H9 (cell line): ENCODE data around the gene LSG1. TPM values are rescaled to one million over a fixed set of nuclear protein-coding genes. Genes with fewer than 3 reads are reported as not detected.

Experiments
- DNase-seq: peaks from one replicate; pipeline ENCODE4 v3.0.0-alpha.2; 2017
- H2AFZ ChIP-seq: one replicate; pipeline ENCODE4 v1.6.1; 2013; ENCODE audit warnings: mild to moderate bottlenecking, low read length, control low read depth, moderate library complexity
- H2AK5ac ChIP-seq: 2 replicates; pipeline ENCODE4 v1.6.1; 2013; ENCODE audit warnings: low read length, control low read depth, mixed read lengths; ENCODE audit not compliant: insufficient read length
- H2BK120ac ChIP-seq: one replicate; pipeline ENCODE4 v1.6.1; 2013; ENCODE audit warnings: low read depth, mild to moderate bottlenecking, low read length, control low read depth, inconsistent platforms; ENCODE audit not compliant: poor library complexity, severe bottlenecking
- H2BK12ac ChIP-seq: 2 replicates; pipeline ENCODE4 v1.6.1; 2013; ENCODE audit warnings: low read length, control low read depth, mixed read lengths, low read depth; ENCODE audit not compliant: insufficient read length
- H2BK15ac ChIP-seq: 2 replicates; pipeline ENCODE4 v1.6.1; 2013; ENCODE audit warnings: low read depth, low read length, control low read depth
- H2BK20ac ChIP-seq: one replicate; pipeline ENCODE4 v1.6.1; 2013; ENCODE audit warnings: low read depth, mild to moderate bottlenecking, low read length, control low read depth, inconsistent platforms; ENCODE audit not compliant: poor library complexity, severe bottlenecking
- H2BK5ac ChIP-seq: 2 replicates; pipeline ENCODE4 v1.6.1; 2013; ENCODE audit warnings: low read length, control low read depth, mixed read lengths; ENCODE audit not compliant: insufficient read length
- H3K14ac ChIP-seq: 2 replicates; pipeline ENCODE4 v1.6.1; 2013; ENCODE audit warnings: low read length, control low read depth; ENCODE audit not compliant: insufficient read depth
- H3K18ac ChIP-seq: 2 replicates; pipeline ENCODE4 v1.6.1; 2013; ENCODE audit warnings: low read depth, mild to moderate bottlenecking, mixed read lengths, low read length, control low read depth; ENCODE audit not compliant: insufficient read length
- H3K23ac ChIP-seq: 2 replicates; pipeline ENCODE4 v1.6.1; 2013; ENCODE audit warnings: low read length, control low read depth, mixed read lengths, low read depth; ENCODE audit not compliant: insufficient read length
- H3K23me2 ChIP-seq: 2 replicates; pipeline ENCODE4 v1.6.1; 2013; ENCODE audit warnings: low read depth, mild to moderate bottlenecking, mixed read lengths, low read length, control low read depth; ENCODE audit not compliant: insufficient read length, poor library complexity, severe bottlenecking
- H3K27ac ChIP-seq: 2 replicates; pipeline ENCODE4 v1.5.1; 2013; ENCODE audit warnings: low read length, control low read depth, mixed read lengths, low read depth; ENCODE audit not compliant: insufficient read length
- H3K27me3 ChIP-seq: 2 replicates; pipeline ENCODE4 v1.6.1; 2013; ENCODE audit warnings: low read length, control low read depth, inconsistent platforms; ENCODE audit not compliant: insufficient read depth
- H3K4ac ChIP-seq: 2 replicates; pipeline ENCODE4 v1.6.1; 2013; ENCODE audit warnings: low read depth, mild to moderate bottlenecking, control low read depth, inconsistent platforms, low read length, moderate library complexity
- H3K4me1 ChIP-seq: 2 replicates; pipeline ENCODE4 v1.6.1; 2013; ENCODE audit warnings: low read length, control low read depth, inconsistent platforms; ENCODE audit not compliant: insufficient read depth
- H3K4me2 ChIP-seq: 2 replicates; pipeline ENCODE4 v1.6.1; 2013; ENCODE audit warnings: low read length, control low read depth, mixed read lengths; ENCODE audit not compliant: insufficient read length, insufficient read depth
- H3K56ac ChIP-seq: 2 replicates; pipeline ENCODE4 v1.6.1; 2013; ENCODE audit warnings: low read depth, mild to moderate bottlenecking, mixed read lengths, low read length, control low read depth; ENCODE audit not compliant: insufficient read length
- H3K79me1 ChIP-seq: 2 replicates; pipeline ENCODE4 v1.6.1; 2013; ENCODE audit warnings: low read depth, mild to moderate bottlenecking, moderate library complexity, low read length, control low read depth, inconsistent platforms; ENCODE audit not compliant: insufficient read depth, poor library complexity, severe bottlenecking
- H3K79me2 ChIP-seq: 2 replicates; pipeline ENCODE4 v1.6.1; 2013; ENCODE audit warnings: low read length, control low read depth, inconsistent platforms; ENCODE audit not compliant: insufficient read depth
- H3K9ac ChIP-seq: 2 replicates; pipeline ENCODE4 v1.6.1; 2013; ENCODE audit warnings: low read length, control low read depth, mixed read lengths; ENCODE audit not compliant: insufficient read length; ENCODE audit errors: extremely low read depth
- H3K9me3 ChIP-seq: one replicate; pipeline ENCODE4 v1.6.1; 2013; ENCODE audit warnings: low read depth, low read length, inconsistent platforms; ENCODE audit not compliant: control insufficient read depth
- H3T11ph ChIP-seq: one replicate; pipeline ENCODE4 v1.6.1; 2013; ENCODE audit warnings: mild to moderate bottlenecking, low read length, control low read depth, inconsistent platforms
- H4K20me1 ChIP-seq: one replicate; pipeline ENCODE4 v1.6.1; 2013; ENCODE audit not compliant: control insufficient read depth, insufficient read length, insufficient read depth
- H4K5ac ChIP-seq: 2 replicates; pipeline ENCODE4 v1.6.1; 2013; ENCODE audit warnings: low read depth, mild to moderate bottlenecking, mixed read lengths, low read length, control low read depth; ENCODE audit not compliant: insufficient read length
- H4K8ac ChIP-seq: replicated peaks from 2 replicates; pipeline ENCODE4 v1.6.1; 2013; ENCODE audit warnings: low read length, control low read depth, mixed read lengths, low read depth; ENCODE audit not compliant: insufficient read length
- H4K91ac ChIP-seq: 2 replicates; pipeline ENCODE4 v1.6.1; 2013; ENCODE audit warnings: low read depth, mild to moderate bottlenecking, moderate library complexity, mixed read lengths, low read length, control low read depth; ENCODE audit not compliant: insufficient read length
- H3K27ac Mint-ChIP-seq, 3 experiments: 2 replicates in 2 of 3; 3 replicates in 1 of 3; pipeline ENCODE4 v1.8.0; 2020 to 2021; ENCODE audit warnings: mixed read lengths in 3 of 3, mild to moderate bottlenecking in 1 of 3, moderate library complexity in 1 of 3
- H3K27me3 Mint-ChIP-seq: 2 replicates; pipeline ENCODE4 v1.8.0; 2021; ENCODE audit warnings: low read depth, mild to moderate bottlenecking, moderate library complexity, mixed read lengths
- H3K36me3 Mint-ChIP-seq, 3 experiments: 2 replicates in 2 of 3; 3 replicates in 1 of 3; pipeline ENCODE4 v1.8.0; 2020 to 2021; ENCODE audit warnings: low read depth in 3 of 3, mixed read lengths in 3 of 3; ENCODE audit not compliant: insufficient read depth in 1 of 3
- H3K4me1 Mint-ChIP-seq, 2 experiments: 2 replicates each; pipeline ENCODE4 v1.8.0; 2020; ENCODE audit warnings: mixed read lengths in 2 of 2
- H3K4me3 Mint-ChIP-seq, 2 experiments: 2 replicates in 1 of 2; 3 replicates in 1 of 2; pipeline ENCODE4 v1.8.0; 2020 to 2021; ENCODE audit warnings: mild to moderate bottlenecking in 2 of 2, mixed read lengths in 2 of 2, moderate library complexity in 1 of 2
- H3K9me3 Mint-ChIP-seq, 2 experiments: 2 replicates in 1 of 2; 3 replicates in 1 of 2; pipeline ENCODE4 v1.8.0; 2020; ENCODE audit warnings: mild to moderate bottlenecking in 2 of 2, mixed read lengths in 2 of 2, moderate library complexity in 1 of 2
- CTCF ChIP-seq: fragments of 200-600 bp; sonication (generic); conservative IDR thresholded peaks from 3 replicates; pipeline ENCODE4 v1.8.0; 2021; ENCODE audit warnings: antibody characterized with exemption, mild to moderate bottlenecking
- WGBS: extraction: QIAGEN DNeasy Blood & Tissue Kit; methylation state at CpG from one replicate; pipeline ENCODE4 v1.1.7; 2013; ENCODE audit warnings: missing lambda C conversion rate, low lambda C conversion rate, mixed read lengths; ENCODE audit not compliant: insufficient read length; ENCODE audit errors: extremely low coverage; 5-methylcytosine and 5-hydroxymethylcytosine counted together
- total RNA-seq: library from RNA; stranded (reverse); gene quantifications from 2 replicates; pipeline ENCODE4 v1.2.1, GENCODE V29; 2021

LSG1 gene
- total RNA-seq, 1 experiment from 2014 or later: 63.3 TPM

GRCh38 chr3:194661946-194662345, 10.0 kb downstream of the LSG1 start:
- Histone ChIP-seq H3T11ph (no peak overlapping the region), H3K23me2 (no peaks in the 10 kb centered on the region), H3K9ac (no peak overlapping the region), H2BK20ac (no peak overlapping the region), H2BK15ac (no peak overlapping the region), H3K4me2 (no peak overlapping the region), H4K20me1 (no peaks in the 10 kb centered on the region), H3K4ac (no peak overlapping the region), H2BK12ac (no peak overlapping the region), H3K18ac (no peak overlapping the region), H2AK5ac (no peak overlapping the region), H3K56ac (no peak overlapping the region), H3K27me3 (no peaks in the 10 kb centered on the region), H2BK120ac (no peak overlapping the region), H4K8ac (no peak overlapping the region), H2BK5ac (no peak overlapping the region), H3K79me1 (no peaks in the 10 kb centered on the region), H3K23ac (no peak overlapping the region), H4K5ac (no peak overlapping the region), H3K4me1 (no peaks in the 10 kb centered on the region), H2AFZ (no peak overlapping the region), H3K27ac (no peak overlapping the region), H4K91ac (no peak overlapping the region), H3K9me3 (no peaks in the 10 kb centered on the region), H3K79me2 (no peaks in the 10 kb centered on the region; the same call in 1 of the 2 replicates), H3K14ac (no peak overlapping the region)
- Mint-ChIP-seq H3K36me3 (peaks cover 27 to 75% (median 50%) of the 10 kb centered on the region in 3 experiments; a peak in 6 of 7 replicates), H3K4me3 (no peak overlapping the region), H3K27ac (no peak overlapping the region; a peak in 1 of 7 replicates), H3K9me3 (no peaks in the 10 kb centered on the region), H3K27me3 (no peaks in the 10 kb centered on the region), H3K4me1 (no peaks in the 10 kb centered on the region)
- no peak for DNase-seq
- WGBS: no CpG with 5 or more reads among the region's 6 CpGs
- no peak for TF ChIP-seq CTCF
